Vagina (tissue), 2 donors: ENCODE data around the gene UTS2R.

Experiments
- POLR2A ChIP-seq, 2 donors: fragments of 450-650 bp; IDR thresholded peaks; one replicate each; pipeline ENCODE4 v1.6.1; 2017; ENCODE audit warnings: antibody characterized with exemption in 2 of 2, mild to moderate bottlenecking in 2 of 2, moderate library complexity in 2 of 2
- POLR2AphosphoS5 ChIP-seq, 2 donors: sonication (generic); formaldehyde crosslinking; IDR thresholded peaks; one replicate each; pipeline ENCODE4 v1.9.0; 2017; ENCODE audit warnings: antibody characterized with exemption in 2 of 2, mild to moderate bottlenecking in 2 of 2, low read depth in 1 of 2; ENCODE audit not compliant: insufficient read depth in 1 of 2
- TF ChIP-seq, protein P1 (sequence below), 3 experiments: fragments of 450-650 bp in 2 of 3; fragments of 200-600 bp in 1 of 3; sonication (generic) in 1 of 3; IDR thresholded peaks; one replicate each; pipeline ENCODE4 v1.5.1; 2017 to 2019; ENCODE audit warnings: antibody characterized with exemption in 3 of 3, mild to moderate bottlenecking in 2 of 3, moderate library complexity in 2 of 3

GRCh38 chr17:82424001-82424862 lies 52.7 kb downstream of the UTS2R start:
- TF ChIP-seq, protein P1, sequence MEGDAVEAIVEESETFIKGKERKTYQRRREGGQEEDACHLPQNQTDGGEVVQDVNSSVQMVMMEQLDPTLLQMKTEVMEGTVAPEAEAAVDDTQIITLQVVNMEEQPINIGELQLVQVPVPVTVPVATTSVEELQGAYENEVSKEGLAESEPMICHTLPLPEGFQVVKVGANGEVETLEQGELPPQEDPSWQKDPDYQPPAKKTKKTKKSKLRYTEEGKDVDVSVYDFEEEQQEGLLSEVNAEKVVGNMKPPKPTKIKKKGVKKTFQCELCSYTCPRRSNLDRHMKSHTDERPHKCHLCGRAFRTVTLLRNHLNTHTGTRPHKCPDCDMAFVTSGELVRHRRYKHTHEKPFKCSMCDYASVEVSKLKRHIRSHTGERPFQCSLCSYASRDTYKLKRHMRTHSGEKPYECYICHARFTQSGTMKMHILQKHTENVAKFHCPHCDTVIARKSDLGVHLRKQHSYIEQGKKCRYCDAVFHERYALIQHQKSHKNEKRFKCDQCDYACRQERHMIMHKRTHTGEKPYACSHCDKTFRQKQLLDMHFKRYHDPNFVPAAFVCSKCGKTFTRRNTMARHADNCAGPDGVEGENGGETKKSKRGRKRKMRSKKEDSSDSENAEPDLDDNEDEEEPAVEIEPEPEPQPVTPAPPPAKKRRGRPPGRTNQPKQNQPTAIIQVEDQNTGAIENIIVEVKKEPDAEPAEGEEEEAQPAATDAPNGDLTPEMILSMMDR (IDR thresholded peaks at IDR 0.05): peak; percentile 18 to 52 (median 40)
- TF ChIP-seq POLR2A (IDR thresholded peaks at IDR 0.05): no peak
- no peak for TF ChIP-seq POLR2AphosphoS5 (IDR thresholded peaks at IDR 0.05; ENCODE audit: insufficient read depth in 1 of 2, low read depth in 1 of 2)
